ENCODE results near the gene LEP. TPM values are rescaled to one million over a fixed set of nuclear protein-coding genes. Genes with fewer than 3 reads are reported as not detected.

Gene LEP
- total RNA-seq, 2 donors from 2014 or later: not detected

DNA sequence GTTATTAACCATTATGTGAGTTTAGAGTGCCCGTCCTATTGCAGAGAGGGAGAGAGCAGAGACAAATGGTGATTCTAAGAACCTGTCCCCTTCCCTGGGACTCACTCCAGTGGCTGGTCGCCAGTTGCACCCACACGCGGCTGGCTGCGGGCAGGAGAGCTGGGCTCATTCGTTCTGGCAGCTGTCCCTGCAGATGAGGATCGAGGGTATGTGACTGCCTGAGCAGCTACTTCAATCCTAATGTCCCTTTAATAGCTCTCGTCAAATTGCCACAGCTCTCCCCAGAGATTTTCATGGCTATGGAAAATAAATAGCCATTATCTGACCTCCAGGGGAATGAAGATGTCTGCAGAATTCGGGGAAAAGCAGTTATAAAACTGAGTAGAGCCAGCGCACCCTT lies 61.1 kb downstream of the LEP start:
- intact Hi-C loops (cut with DNase I): no loop called here
- peaks cover 0 to 9% of the 10 kb centered on the region in 2 donors for H3K36me3 ChIP-seq
- H3K27ac ChIP-seq: no peak overlapping the region
- TF ChIP-seq POLR2AphosphoS5 (IDR thresholded peaks at IDR 0.05): no peak
- TF ChIP-seq POLR2A (IDR thresholded peaks at IDR 0.05): no peak
- TF ChIP-seq, protein P1, sequence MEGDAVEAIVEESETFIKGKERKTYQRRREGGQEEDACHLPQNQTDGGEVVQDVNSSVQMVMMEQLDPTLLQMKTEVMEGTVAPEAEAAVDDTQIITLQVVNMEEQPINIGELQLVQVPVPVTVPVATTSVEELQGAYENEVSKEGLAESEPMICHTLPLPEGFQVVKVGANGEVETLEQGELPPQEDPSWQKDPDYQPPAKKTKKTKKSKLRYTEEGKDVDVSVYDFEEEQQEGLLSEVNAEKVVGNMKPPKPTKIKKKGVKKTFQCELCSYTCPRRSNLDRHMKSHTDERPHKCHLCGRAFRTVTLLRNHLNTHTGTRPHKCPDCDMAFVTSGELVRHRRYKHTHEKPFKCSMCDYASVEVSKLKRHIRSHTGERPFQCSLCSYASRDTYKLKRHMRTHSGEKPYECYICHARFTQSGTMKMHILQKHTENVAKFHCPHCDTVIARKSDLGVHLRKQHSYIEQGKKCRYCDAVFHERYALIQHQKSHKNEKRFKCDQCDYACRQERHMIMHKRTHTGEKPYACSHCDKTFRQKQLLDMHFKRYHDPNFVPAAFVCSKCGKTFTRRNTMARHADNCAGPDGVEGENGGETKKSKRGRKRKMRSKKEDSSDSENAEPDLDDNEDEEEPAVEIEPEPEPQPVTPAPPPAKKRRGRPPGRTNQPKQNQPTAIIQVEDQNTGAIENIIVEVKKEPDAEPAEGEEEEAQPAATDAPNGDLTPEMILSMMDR (IDR thresholded peaks at IDR 0.05): no peak
- H3K27me3 ChIP-seq (replicated peaks; ENCODE audit: insufficient read depth): no peaks in the 10 kb centered on the region
- H3K4me3 ChIP-seq: no peak overlapping the region
- DNase-seq (ENCODE audit: low spot score): no peak
- H3K9me3 ChIP-seq: no peaks in the 10 kb centered on the region
- no peaks in the 10 kb centered on the region for H3K4me1 ChIP-seq (replicated peaks)
- WGBS: 54% methylated on average over 10 of the region's 10 CpGs

DNA sequence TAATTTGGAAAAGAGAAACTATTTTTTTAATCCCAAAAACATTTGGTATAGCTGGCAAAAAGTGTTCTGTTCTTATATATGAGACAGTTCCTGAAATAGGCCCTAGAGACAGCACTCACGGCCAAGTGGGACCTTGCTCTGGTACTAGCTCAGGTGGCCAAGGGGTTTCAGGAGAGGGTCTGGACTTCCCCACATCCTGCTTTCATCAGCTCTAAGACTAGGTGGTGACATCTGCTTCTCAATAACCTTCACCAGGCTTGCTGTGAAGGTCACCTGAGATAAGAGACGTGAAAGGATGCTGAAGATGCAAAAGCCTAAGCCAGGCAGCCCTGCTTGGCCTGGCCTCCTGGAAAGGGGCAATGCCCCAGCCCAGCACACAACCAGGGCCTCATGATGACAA lies 62.1 kb downstream of the LEP start:
- H3K9me3 ChIP-seq: no peaks in the 10 kb centered on the region
- TF ChIP-seq, protein P1 (IDR thresholded peaks at IDR 0.05): no peak
- TF ChIP-seq POLR2A (IDR thresholded peaks at IDR 0.05) (no peak), POLR2AphosphoS5 (IDR thresholded peaks at IDR 0.05) (no peak)
- no peak overlapping the region for H3K27ac ChIP-seq
- no peaks in the 10 kb centered on the region for H3K27me3 ChIP-seq (replicated peaks; ENCODE audit: insufficient read depth)
- no peaks in the 10 kb centered on the region for H3K4me1 ChIP-seq (replicated peaks)
- peaks cover under 1 to 9% of the 10 kb centered on the region in 2 donors for H3K36me3 ChIP-seq
- 95% methylated on average over 2 of the region's 2 CpGs for WGBS
- intact Hi-C loops (cut with DNase I): no loop called here
- H3K4me3 ChIP-seq: no peak overlapping the region
- DNase-seq (ENCODE audit: low spot score): no peak

DNA sequence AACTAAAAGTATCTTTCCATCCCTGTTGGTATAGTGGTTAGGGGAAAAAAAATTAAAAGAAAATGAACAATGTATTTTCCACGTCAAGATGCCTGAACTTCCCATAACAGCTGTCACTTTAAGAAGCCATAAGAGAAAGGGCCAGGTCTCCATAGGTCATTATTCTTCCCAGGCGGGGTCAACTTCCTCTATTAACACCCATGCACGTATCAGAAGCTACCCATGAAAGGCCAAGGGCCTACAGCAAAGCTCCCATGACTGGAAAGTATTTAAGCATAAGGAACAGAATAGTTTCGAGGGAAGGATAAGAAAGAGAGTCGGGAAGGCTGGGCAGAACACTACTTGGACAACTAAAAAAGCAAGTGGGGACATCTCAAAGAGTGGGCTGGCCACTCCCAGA lies 62.6 kb downstream of the LEP start:
- Histone ChIP-seq H3K27me3 (replicated peaks; ENCODE audit: insufficient read depth) (no peaks in the 10 kb centered on the region), H3K36me3 (peaks cover 4 to 9% of the 10 kb centered on the region in 2 donors), H3K4me3 (no peak overlapping the region), H3K27ac (no peak overlapping the region), H3K4me1 (replicated peaks) (no peaks in the 10 kb centered on the region), H3K9me3 (no peaks in the 10 kb centered on the region)
- no peak for TF ChIP-seq POLR2A (IDR thresholded peaks at IDR 0.05)
- TF ChIP-seq POLR2AphosphoS5 (IDR thresholded peaks at IDR 0.05): no peak
- TF ChIP-seq, protein P1 (IDR thresholded peaks at IDR 0.05): no peak
- no peak for DNase-seq (ENCODE audit: low spot score)
- WGBS: 75% methylated on average over 5 of the region's 5 CpGs
- intact Hi-C loops (cut with DNase I): no loop called here

DNA sequence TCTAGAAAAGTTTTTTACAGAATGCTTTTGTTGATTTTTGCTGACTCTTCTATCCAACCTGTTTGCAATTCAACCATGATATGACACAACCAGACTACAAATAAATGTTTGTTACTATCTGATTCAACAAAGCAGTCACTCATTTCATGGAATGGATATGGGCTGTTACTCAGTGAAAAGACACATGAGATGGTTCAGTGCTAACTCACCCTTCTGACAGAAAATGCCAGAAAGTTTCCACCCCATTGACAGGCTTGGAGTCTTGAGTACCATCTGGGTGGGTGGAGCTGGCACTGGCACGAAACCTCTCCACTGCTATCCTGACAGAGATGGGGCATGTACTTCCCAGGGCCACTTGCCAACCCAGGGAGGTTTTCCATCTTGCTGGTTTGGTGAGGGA lies 63.1 kb downstream of the LEP start:
- WGBS: 67% methylated on average over 1 of the region's 1 CpG
- peaks cover 4 to 9% of the 10 kb centered on the region in 2 donors for H3K36me3 ChIP-seq

DNA sequence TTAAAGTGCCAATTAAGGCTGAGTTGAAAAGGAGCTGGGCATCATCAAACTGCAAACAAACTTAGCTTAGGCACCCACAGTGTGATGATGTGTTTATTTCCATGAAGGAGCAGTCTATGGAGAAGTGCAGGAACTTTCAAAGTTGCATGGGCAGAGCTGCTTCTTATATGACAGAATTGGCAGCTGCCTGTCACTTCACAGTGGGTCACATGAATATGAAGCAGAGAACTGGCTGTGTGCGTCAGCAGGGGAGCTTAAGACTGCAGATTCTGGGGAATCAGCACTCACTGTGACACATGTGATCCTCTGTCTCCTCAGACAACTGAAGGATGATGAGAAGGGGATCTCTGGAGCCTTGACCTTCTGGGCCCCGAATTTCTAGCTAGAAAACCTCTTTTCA lies 66.0 kb downstream of the LEP start:
- Histone ChIP-seq H3K4me1 (replicated peaks) (no peaks in the 10 kb centered on the region), H3K4me3 (no peak overlapping the region), H3K36me3 (peaks cover 4 to 9% of the 10 kb centered on the region in 2 donors), H3K27me3 (replicated peaks; ENCODE audit: insufficient read depth) (no peaks in the 10 kb centered on the region), H3K9me3 (no peaks in the 10 kb centered on the region), H3K27ac (no peak overlapping the region)
- TF ChIP-seq, protein P1 (IDR thresholded peaks at IDR 0.05): no peak
- TF ChIP-seq POLR2A (IDR thresholded peaks at IDR 0.05) (no peak), POLR2AphosphoS5 (IDR thresholded peaks at IDR 0.05) (no peak)
- intact Hi-C loops (cut with DNase I): no loop called here
- no peak for DNase-seq (ENCODE audit: low spot score)
- WGBS: 90% methylated on average over 2 of the region's 2 CpGs

More for the DNA sequence above, 63.1 kb downstream of the LEP start:
- Histone ChIP-seq H3K4me1 (replicated peaks) (no peaks in the 10 kb centered on the region), H3K27me3 (replicated peaks; ENCODE audit: insufficient read depth) (no peaks in the 10 kb centered on the region), H3K4me3 (no peak overlapping the region), H3K9me3 (no peaks in the 10 kb centered on the region), H3K27ac (no peak overlapping the region)
- DNase-seq (ENCODE audit: low spot score): no peak
- intact Hi-C loops (cut with DNase I): no loop called here
- no peak for TF ChIP-seq POLR2AphosphoS5 (IDR thresholded peaks at IDR 0.05)
- TF ChIP-seq POLR2A (IDR thresholded peaks at IDR 0.05): no peak
- TF ChIP-seq, protein P1 (IDR thresholded peaks at IDR 0.05): no peak
